IPS-NIHi7 (cell line): ENCODE results near the gene RFESD.

ENCODE experiments used
- DNase-seq: peaks from one replicate; pipeline ENCODE4 v3.0.0; 2012; ENCODE audit warnings: mixed read lengths; ENCODE audit errors: extremely low spot score

Gene RFESD

GRCh38 chr5:95646569-95647431 is at the start of gene RFESD:
TSS of gene RFESD (plus strand) at chr5:95646777. CDS start at chr5:95652272, 5,495 bp downstream.
- peak; percentile 94 for DNase-seq

DNA sequence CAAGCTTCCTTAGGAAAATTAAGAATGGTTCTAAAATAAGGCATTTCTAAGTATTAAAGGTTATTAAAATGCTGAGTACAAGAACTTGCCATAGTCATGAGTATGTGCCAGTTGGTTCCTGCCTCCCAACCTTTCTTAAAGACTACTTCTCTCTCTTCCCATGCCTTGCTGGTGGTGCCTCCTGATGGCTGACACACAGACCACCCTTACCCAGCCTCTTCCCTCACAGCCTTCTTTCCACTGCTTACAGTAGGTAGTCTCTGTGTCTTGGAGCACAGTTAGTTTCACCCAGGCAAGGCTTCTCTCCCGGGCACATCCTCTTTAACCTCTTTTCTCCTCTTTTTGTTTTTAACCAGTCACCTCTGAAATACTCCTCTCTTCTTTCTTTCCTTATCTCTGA is 47.3 kb upstream of the RFESD start:
- DNase-seq = peak; percentile 14

DNA sequence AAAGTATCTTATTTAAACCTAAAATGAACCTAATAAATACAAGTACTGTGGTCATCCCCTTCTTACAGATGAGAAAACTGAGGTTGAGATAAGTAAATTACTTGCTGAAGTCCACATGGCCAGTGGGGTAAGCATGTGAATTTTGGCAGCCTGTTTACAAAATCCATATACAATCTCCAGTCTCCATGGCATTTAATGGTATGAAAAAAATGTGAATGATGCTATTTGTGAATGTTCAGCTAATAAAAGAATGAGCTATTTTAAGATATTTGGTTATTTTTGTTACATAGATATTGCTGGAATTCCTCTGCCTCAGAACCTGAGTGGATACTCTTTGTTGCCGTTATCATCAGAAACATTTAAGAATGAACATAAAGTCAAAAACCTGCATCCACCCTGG is 46.0 kb upstream of the RFESD start:
- DNase-seq = no peak

DNA sequence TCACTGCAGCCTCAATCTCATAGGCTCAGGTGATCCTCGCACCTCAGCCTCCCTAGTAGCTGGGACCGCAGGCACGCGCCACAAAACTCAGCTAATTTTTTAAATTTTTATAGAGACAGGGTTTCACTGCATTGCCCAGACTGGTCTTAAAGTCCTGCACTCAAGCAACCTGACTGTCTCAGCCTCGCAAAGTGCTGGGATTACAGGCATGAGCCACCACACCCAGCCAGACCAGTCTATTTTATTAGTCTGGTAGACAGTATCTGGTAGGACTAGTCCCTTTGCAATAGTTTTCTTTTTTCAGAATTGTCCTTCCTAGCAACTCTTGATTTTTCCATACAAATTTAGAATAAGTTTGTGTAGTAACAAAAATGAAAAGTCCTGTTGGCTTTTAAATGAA is 40.8 kb upstream of the RFESD start:
- no peak for DNase-seq

DNA sequence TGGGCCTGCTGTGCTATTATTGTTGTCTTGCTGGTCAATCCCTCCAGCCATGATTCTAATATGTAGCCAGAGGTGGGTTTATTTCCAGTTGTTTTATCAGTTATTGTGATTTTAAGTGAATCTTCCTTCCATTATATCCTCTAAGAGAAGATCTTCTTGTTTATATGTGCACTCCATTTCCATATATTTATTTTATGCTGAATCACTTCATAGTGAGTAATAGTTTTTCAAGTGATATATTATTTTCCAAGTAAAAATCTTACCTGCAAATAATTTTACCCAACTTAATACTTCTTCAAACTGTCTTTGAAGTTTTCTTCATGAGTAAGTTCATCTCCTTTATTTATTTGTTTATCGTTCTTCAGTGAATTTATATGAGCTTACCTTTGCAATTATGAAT is 40.2 kb upstream of the RFESD start:
- no peak for DNase-seq

DNA sequence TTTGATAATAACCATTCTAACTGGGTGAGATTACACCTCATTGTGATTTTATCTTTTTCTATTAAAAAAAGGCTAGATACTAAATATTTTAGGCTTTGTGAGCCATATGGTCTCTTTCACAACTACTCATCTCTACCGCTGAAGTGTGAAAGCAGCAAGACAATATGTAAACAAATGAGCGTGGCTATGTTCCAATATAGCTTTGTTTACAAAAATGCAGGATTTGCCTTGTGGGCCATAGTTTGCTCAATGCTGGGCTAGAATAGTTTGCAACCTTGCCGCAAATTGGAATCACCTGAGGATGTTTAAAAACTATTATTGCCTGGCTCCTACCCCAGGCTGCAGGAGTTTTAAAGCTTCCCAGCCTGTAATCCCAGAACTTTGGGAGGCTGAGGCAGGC is 36.9 kb upstream of the RFESD start:
- no peak for DNase-seq

GRCh38 chr5:95610546-95610945 is 36.0 kb upstream of the RFESD start:
- DNase-seq = no peak

GRCh38 chr5:95611396-95611795 is 35.2 kb upstream of the RFESD start:
- DNase-seq = no peak

- no peak for DNase-seq
Measured at GRCh38 chr5:95613514-95613913, 33.1 kb upstream of the RFESD start.

DNA sequence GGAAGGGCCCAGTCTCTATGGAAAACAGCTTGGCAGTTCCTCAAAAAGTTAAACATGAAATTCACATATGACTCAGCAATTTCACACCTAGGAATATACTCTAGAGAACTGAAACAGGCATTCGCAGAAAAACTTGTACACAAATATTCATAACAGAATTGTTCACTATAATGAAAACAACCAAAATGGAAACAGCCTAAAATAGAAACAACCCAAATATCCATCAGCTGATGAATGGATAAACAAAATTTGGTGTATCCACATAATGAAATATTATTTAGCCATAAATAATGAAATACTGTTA is 31.5 kb upstream of the RFESD start:
- DNase-seq = no peak

DNA sequence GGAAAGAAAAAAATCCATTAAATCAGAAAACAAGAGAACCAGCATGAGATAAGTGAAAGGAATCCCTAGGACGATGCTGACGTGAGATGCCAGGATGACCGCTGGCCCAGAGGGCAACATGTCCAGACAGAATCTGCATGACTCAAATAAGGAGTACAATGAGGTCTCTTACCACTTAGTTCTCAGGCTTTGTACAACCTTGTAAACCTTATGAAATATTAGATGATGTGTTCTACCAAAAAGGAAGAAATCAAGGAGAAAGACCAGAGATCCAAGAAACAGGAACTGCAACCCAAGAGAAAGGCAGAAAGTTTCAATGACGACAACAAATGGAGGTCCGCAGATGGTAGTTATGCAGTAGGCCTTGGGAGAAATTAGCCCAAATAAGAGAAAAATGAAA is 29.5 kb upstream of the RFESD start:
- no peak for DNase-seq

GRCh38 chr5:95619096-95619495 is 27.5 kb upstream of the RFESD start:
- DNase-seq = no peak

DNA sequence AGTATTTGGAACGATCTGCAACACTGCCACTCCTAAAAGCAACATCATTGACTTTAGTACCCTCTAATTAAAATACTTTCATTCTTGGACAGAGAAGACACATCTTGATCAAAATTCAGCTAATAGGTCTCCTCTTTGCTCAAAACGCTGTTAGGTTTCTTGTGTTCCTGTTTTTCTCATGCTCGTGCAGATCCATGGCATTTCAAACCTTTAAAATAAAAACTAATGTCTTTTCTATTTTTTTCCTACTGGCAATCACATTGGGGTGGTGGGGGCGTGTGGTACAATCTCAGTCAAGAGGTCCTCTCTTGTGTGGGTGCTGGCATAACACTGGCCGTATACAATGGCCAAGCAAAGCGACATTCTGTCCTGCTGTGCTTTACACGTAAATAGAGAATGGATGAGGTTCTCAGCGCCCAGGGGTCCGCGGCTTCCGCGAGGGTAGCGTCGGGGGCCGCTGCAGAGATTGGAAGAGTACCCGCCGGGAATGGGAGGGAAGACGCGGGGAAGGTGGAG is 27.0 kb upstream of the RFESD start:
- DNase-seq = no peak

GRCh38 chr5:95620030-95620869 is 26.3 kb upstream of the RFESD start, which contains the start of gene GPR150:
TSS of gene GPR150 (plus strand) at chr5:95620087. CDS start at chr5:95620276, 189 bp downstream.
- peak; percentile 37 for DNase-seq

GRCh38 chr5:95620870-95621838 is 25.4 kb upstream of the RFESD start:
- DNase-seq = peak; percentile 66

- no peak for DNase-seq
Measured at GRCh38 chr5:95621839-95622629, 24.5 kb upstream of the RFESD start.

DNA sequence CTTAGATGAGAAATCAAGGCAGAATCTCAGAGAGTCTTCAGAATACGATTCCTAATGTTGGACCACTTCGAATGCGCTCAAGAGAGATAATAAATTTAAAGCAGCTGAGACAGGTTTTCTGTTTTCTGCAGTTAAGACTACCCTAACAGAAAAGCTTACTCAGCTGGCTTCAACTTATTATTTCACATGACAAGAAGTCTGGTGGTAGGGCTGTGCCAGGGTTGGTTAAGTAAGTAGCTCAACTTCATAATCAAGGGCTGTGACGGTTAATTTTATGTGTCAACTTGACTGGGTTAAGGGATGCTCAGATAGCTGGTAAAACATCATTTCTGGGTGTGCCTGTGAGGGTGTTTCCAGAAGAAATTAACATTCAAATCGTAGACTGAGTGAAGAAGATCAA is 22.9 kb upstream of the RFESD start:
- no peak for DNase-seq

GRCh38 chr5:95624368-95624767 is 22.2 kb upstream of the RFESD start:
- DNase-seq = no peak

DNA sequence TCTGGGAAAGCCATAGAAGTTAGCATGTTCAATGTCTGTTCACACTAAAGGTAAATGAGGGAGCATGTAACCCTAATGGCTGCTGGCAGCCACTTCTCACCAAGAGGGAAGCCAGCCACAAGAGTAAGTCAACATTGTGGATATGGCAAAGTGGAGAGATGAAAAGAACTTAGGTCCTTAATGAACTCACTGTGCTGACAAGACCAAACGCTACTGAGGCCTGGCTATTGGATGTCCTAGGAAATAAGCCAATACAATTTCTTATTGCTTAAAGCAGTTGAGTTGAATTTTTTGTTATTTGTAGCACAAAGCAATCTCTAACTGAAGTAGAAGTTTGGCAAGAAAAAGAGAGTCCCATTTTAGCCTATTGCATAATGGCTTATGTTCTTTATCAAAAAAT is 19.9 kb upstream of the RFESD start:
- no peak for DNase-seq

- DNase-seq = no peak
Measured at GRCh38 chr5:95627971-95628810, 18.4 kb upstream of the RFESD start.
